Measurements from ENCODE around the gene RAB32. TPM values are rescaled to one million over a fixed set of nuclear protein-coding genes. Genes with fewer than 3 reads are reported as not detected.

RAB32 gene
- total RNA-seq (10 to 100 TPM; 11.9 to 40.0 (median 22.1) TPM), polyA plus RNA-seq (10 to 100 TPM in 2 of 3 donors, 1 to 10 TPM in 1; 7.2 to 16.2 (median 13.0) TPM)
- long read RNA-seq, donor 1, transcript RAB32-201 (3 exons, 1,217 nt) = major isoform, 33 of 38 reads
- long read RNA-seq, donor 1, partial matches to known transcripts = 5 of 38 reads
- long read RNA-seq, donor 1, other reads (novel, unspliced or antisense) = 0 of 38 reads
- long read RNA-seq, donor 2, transcript RAB32-201 (3 exons, 1,217 nt) = major isoform, 22 of 48 reads
- long read RNA-seq, donor 2, partial matches to known transcripts = 26 of 48 reads
- long read RNA-seq, donor 2, other reads (novel, unspliced or antisense) = 0 of 48 reads
- long read RNA-seq, donor 3, transcript RAB32-201 (3 exons, 1,217 nt) = major isoform, 28 of 33 reads
- long read RNA-seq, donor 3, partial matches to known transcripts = 5 of 33 reads
- long read RNA-seq, donor 3, other reads (novel, unspliced or antisense) = 0 of 33 reads
- long read RNA-seq, donor 4, transcript RAB32-201 (3 exons, 1,217 nt) = major isoform, 10 of 11 reads
- long read RNA-seq, donor 4, partial matches to known transcripts = 1 of 11 reads
- long read RNA-seq, donor 4, other reads (novel, unspliced or antisense) = 0 of 11 reads
- long read RNA-seq, donor 5, transcript RAB32-201 (3 exons, 1,217 nt) = major isoform, 52 of 54 reads
- long read RNA-seq, donor 5, partial matches to known transcripts = 0 of 54 reads
- long read RNA-seq, donor 5, other reads (novel, unspliced or antisense) = 2 of 54 reads
- long read RNA-seq, donor 6, partial matches to known transcripts = 1 of 3 reads
- long read RNA-seq, donor 6, other reads (novel, unspliced or antisense) = 0 of 3 reads
- long read RNA-seq, donor 7, transcript RAB32-201 (3 exons, 1,217 nt) = major isoform, 13 of 35 reads
- long read RNA-seq, donor 7, partial matches to known transcripts = 22 of 35 reads
- long read RNA-seq, donor 7, other reads (novel, unspliced or antisense) = 0 of 35 reads
- long read RNA-seq, donor 8, transcript RAB32-201 (3 exons, 1,217 nt) = major isoform, 37 of 57 reads
- long read RNA-seq, donor 8, partial matches to known transcripts = 20 of 57 reads
- long read RNA-seq, donor 8, other reads (novel, unspliced or antisense) = 0 of 57 reads
- long read RNA-seq, donor 9, transcript RAB32-201 (3 exons, 1,217 nt) = major isoform, 23 of 29 reads
- long read RNA-seq, donor 9, partial matches to known transcripts = 6 of 29 reads
- long read RNA-seq, donor 9, other reads (novel, unspliced or antisense) = 0 of 29 reads
- long read RNA-seq, donor 10, transcript RAB32-201 (3 exons, 1,217 nt) = major isoform, 18 of 23 reads
- long read RNA-seq, donor 10, partial matches to known transcripts = 5 of 23 reads
- long read RNA-seq, donor 10, other reads (novel, unspliced or antisense) = 0 of 23 reads

GRCh38 chr6:146543211-146543939 is at the start of gene RAB32:
TSS of gene RAB32 (plus strand) at chr6:146543833. CDS start at chr6:146543872, 39 bp downstream.
- no peaks in the 10 kb centered on the region for H3K27me3 ChIP-seq
- 2 to 32% (median 6%) methylated on average over 5 to 86 of the region's 86 CpGs for WGBS, 4 donors
- intact Hi-C loops (cut with DNase I) = loop anchor here in 1 of 2 donors (5.0 kb wide), 1 partner anchor 154 kb away; no protein-coding TSS in a partner anchor
- TF ChIP-seq, protein P1, sequence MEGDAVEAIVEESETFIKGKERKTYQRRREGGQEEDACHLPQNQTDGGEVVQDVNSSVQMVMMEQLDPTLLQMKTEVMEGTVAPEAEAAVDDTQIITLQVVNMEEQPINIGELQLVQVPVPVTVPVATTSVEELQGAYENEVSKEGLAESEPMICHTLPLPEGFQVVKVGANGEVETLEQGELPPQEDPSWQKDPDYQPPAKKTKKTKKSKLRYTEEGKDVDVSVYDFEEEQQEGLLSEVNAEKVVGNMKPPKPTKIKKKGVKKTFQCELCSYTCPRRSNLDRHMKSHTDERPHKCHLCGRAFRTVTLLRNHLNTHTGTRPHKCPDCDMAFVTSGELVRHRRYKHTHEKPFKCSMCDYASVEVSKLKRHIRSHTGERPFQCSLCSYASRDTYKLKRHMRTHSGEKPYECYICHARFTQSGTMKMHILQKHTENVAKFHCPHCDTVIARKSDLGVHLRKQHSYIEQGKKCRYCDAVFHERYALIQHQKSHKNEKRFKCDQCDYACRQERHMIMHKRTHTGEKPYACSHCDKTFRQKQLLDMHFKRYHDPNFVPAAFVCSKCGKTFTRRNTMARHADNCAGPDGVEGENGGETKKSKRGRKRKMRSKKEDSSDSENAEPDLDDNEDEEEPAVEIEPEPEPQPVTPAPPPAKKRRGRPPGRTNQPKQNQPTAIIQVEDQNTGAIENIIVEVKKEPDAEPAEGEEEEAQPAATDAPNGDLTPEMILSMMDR (IDR thresholded peaks at IDR 0.05) = peak in 5 of 6 experiments; percentile 29 to 77 (median 72)
- TF ChIP-seq POLR2A (IDR thresholded peaks at IDR 0.05) = peak; percentile 74 to 85
- no peaks in the 10 kb centered on the region for H3K9me3 ChIP-seq (replicated peaks in 1 of 3)
- H3K4me3 ChIP-seq = peak within 1 kb of the TSS in 3 of 4 donors; percentile 7 to 77 (median 55)
- H3K27ac ChIP-seq = peak within 1 kb of the TSS in 4 of 5 donors; percentile 88 to 97 (median 93)
- no peaks in the 10 kb centered on the region for H3K36me3 ChIP-seq (replicated peaks in 1 of 2)
- peaks cover 12 to 25% of the 10 kb centered on the region in 2 donors for H3K4me1 ChIP-seq (replicated peaks in 1 of 2)
- peak; percentile 93 to 96 (median 95) for DNase-seq

DNA sequence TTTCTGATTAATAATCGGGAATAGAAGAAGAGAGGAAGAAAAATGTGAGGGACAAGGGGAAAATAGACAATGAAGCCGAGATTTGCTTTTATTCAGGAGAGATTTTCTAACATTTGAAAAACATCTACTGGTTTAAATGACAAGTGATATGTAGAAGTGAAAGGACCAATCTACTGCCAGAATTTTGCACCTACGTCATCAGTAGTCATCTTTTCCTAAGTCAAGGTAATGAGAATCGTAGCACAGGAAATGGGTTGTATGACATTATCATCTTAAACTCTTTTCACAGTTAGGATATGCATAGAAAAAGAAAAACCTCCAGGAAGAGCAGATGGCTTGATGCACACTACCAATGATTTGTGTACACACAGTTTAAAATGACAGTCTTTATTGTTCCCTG is 45.3 kb upstream of the RAB32 start:
- TF ChIP-seq, protein P1 (IDR thresholded peaks at IDR 0.05) = no peak
- no peak for TF ChIP-seq POLR2A (IDR thresholded peaks at IDR 0.05)
- 66 to 72% (median 68%) methylated on average over 4 of the region's 4 CpGs for WGBS, 4 donors

GRCh38 chr6:146503096-146503495 is 40.5 kb upstream of the RAB32 start:
- intact Hi-C loops (cut with DNase I) = no loop called here
- no peaks in the 10 kb centered on the region for H3K36me3 ChIP-seq (replicated peaks in 1 of 2)

More for the DNA sequence above, 45.3 kb upstream of the RAB32 start:
- Histone ChIP-seq H3K4me1 (replicated peaks in 1 of 2) (no peaks in the 10 kb centered on the region), H3K9me3 (replicated peaks in 1 of 3) (no peaks in the 10 kb centered on the region), H3K27me3 (no peaks in the 10 kb centered on the region), H3K36me3 (replicated peaks in 1 of 2) (no peaks in the 10 kb centered on the region), H3K4me3 (no peak overlapping the region), H3K27ac (no peak overlapping the region)
- DNase-seq = no peak
- intact Hi-C loops (cut with DNase I) = no loop called here

More at GRCh38 chr6:146503096-146503495, 40.5 kb upstream of the RAB32 start:
- no peak for DNase-seq
- Histone ChIP-seq H3K4me3 (no peak overlapping the region), H3K27ac (no peak overlapping the region), H3K9me3 (replicated peaks in 1 of 3) (no peaks in the 10 kb centered on the region), H3K27me3 (no peaks in the 10 kb centered on the region), H3K4me1 (replicated peaks in 1 of 2) (no peaks in the 10 kb centered on the region)
- TF ChIP-seq POLR2A (IDR thresholded peaks at IDR 0.05) = no peak
- TF ChIP-seq, protein P1 (IDR thresholded peaks at IDR 0.05) = no peak
- 69 to 100% (median 89%) methylated on average over 1 of the region's 1 CpG for WGBS, 4 donors
